HG03060 (cell line): ENCODE data around the gene SALL1.

ENCODE experiments used
- ATAC-seq: cut with Tn5 transposase; IDR thresholded peaks from one replicate; pipeline ENCODE4 v1.9.1; 2021; ENCODE audit warnings: low read depth, moderate number of reproducible peaks; ENCODE audit not compliant: unreplicated experiment

The SALL1 gene

GRCh38 chr16:51159296-51159695, 8.2 kb upstream of the SALL1 start:
- ATAC-seq: no peak

- no peak for ATAC-seq
Observed at GRCh38 chr16:51157698-51158097, 6.6 kb upstream of the SALL1 start.

- no peak for ATAC-seq
Observed at GRCh38 chr16:51156807-51157200, 5.7 kb upstream of the SALL1 start.

GRCh38 chr16:51155820-51156806, 5.0 kb upstream of the SALL1 start:
- no peak for ATAC-seq

DNA sequence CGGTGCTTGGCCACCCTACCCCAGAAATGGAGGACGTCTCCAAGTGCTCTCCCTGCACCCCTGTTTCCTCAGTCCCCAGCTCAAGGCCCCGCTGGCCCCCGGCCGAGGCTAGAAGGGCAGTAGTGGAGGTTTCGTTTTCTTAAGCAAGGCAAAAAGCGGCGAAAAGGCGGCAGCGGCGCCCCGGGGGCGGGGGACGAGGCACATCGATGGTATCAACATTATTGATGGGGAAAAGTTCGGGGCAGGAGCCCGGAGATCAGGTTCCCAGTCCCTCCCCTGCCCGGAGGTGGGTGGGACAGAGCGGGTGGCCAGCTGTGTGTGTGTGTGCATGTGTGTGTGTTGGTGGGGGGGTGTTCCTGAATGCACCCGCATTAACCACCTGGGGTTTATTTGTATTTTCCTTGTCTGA, 4.1 kb upstream of the SALL1 start:
- ATAC-seq: no peak

- ATAC-seq: no peak
Observed at GRCh38 chr16:51154271-51155171, 3.5 kb upstream of the SALL1 start.

DNA sequence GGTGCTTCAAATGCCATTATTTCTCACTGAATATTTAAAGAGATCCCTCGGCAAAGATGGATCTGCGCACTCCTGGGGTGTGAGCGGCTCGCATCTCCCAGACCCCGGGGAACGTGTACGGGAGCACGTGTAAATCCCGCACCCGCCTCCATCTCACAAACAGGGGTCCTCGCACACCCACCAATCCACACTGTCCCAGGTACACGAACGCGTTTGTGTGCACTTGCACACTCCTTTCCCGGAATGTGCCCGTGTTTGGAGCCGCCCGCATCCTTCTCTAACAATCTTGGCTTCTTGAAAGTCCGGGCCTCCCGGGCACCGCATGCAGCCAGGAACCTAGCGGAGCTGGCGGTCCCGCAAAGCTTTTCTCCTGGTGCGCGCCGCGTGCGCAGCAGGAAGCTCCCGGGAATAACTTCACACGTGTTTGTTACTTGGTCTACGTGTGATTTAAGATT, 2.5 kb upstream of the SALL1 start:
- no peak for ATAC-seq

GRCh38 chr16:51152691-51153576, 1.9 kb upstream of the SALL1 start:
- no peak for ATAC-seq

DNA sequence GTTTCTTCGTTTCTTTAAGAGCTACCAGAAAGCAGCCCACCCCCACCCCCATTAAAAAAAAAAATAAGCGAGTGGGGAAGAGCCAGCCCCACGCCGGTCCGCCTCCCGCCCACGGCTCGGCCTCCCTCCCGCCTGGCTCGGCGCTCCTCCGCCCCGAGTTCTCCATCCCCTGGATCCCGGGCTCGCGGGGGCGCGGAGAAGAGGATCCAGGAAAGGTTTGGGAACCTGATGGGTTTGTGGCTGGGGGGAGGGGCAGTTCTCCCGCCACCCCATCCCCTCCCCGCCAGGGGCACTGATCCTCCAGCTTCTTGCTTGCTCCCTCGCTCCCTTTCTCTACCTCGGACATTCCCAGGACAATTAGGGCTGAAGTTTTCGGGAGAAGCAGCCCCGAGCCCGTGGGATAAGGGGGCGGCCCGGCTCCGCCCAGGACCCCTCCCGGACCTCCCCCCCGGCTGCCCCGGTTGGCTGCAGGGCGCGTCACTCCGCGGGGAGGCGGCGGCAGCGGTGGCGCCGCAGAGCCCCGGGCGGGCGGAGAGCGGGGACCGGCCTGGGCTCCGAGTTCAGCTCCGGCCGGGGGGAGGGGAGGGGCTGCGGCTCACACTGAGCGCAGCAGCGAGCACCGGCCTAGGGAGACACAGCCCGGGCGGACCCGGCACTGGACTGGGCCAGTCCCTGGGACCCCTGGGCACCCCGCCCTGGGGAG, 1.0 kb upstream of the SALL1 start:
- ATAC-seq: no peak

DNA sequence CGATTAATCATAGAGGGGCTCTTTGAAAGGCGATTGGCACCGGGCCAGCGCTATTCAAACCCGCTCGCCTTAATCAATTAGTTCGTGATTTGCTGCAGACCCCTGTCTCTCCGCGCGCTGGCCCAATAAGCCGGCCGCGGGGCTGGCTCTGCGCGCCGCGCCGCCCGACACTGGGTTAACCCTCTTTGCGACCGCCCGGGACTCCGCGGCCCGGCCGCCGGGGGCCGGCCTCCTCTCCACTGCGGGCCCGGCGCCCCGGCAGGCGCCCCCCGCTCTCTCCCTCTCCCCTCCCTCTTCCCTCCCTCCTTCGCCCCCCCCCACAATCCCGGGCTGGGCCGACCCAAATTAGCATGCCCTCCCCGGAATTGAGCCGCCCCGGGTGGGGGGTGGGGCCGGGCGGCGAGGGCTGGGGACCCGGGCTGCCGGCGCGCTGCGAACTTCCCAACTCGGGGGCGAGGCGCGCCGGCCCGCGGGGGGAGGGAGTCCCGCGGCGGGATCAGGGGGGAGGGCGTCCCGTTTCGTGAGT, 428 bp upstream of the SALL1 start:
- no peak for ATAC-seq

GRCh38 chr16:51150165-51150887, 744 bp downstream of the SALL1 start:
- no peak for ATAC-seq

GRCh38 chr16:51149721-51150164, 1.3 kb downstream of the SALL1 start:
- ATAC-seq: no peak

DNA sequence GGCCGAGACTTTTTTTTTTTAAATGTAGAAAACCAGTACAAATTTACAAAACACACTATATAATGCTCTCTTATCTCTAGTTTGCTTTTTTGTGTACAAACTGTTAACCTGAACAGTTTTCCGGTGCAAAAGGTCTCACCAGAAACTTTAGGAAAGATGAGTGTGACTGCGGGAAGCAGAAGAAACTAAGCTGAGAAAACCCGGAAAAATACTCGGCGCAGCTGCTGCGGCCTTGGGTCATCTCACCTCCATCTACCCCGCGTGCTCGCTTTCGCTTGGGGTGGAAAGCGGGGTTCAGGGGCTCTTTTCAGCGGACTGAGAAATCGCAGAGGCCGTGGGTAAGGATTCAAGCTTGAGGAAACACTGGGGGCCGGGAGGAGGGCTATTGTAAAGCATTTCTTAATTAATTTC, 1.8 kb downstream of the SALL1 start:
- no peak for ATAC-seq

- no peak for ATAC-seq
Observed at GRCh38 chr16:51148678-51149228, 2.3 kb downstream of the SALL1 start.

- ATAC-seq: no peak
Observed at GRCh38 chr16:51147776-51148677, 3.0 kb downstream of the SALL1 start.

DNA sequence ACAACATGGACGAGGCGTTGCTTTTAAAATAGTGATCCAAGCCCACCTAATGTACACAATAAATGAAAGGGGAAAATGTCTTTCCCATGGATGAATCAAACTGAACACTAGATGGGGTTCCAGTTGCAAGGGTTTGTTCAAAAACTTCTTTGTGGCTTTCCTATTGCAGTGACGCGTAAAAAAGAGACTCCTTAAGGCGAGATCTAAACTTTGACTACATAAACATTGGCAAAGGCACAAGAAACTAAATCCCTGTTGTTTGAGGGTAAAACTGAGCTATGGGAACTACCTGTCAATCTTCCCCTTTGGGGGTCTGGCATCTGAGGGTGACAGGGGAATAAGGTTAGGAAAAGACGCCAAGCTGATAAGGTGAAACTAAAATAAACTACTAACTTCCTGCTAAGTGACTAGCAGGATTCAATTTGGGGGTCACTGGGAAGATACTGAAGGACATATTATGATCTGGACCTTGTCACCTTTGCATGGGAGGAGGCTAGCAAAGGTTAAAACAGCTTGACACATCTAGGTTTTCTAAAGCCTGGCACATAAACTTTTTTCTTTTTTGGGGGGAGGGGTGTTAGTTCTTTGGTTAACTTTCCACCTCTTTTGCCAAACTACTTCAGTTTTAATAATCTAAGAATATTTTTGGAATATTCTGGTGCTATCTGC, 4.7 kb downstream of the SALL1 start:
- no peak for ATAC-seq

- ATAC-seq: no peak
Observed at GRCh38 chr16:51144203-51144602, 6.9 kb downstream of the SALL1 start.
